Neural progenitor cell (in vitro differentiated cells): ENCODE measurements around the gene PXDN. TPM values are rescaled to one million over a fixed set of nuclear protein-coding genes. Genes with fewer than 3 reads are reported as not detected.

Experiments used
- DNase-seq: peaks from one replicate; pipeline ENCODE4 v3.0.0-alpha.2; 2016; ENCODE audit warnings: low spot score
- H2AFZ ChIP-seq: fragments of 200-600 bp; sonication (generic); replicated peaks from 2 replicates; pipeline ENCODE4 v1.6.1; 2016; ENCODE audit warnings: antibody characterized with exemption
- H3F3A ChIP-seq: fragments of 200-600 bp; sonication (generic); 2 replicates; pipeline ENCODE4 v1.6.1; 2016; ENCODE audit warnings: antibody characterized with exemption, low read depth
- H3K27ac ChIP-seq: fragments of 200-600 bp; sonication (generic); 2 replicates; pipeline ENCODE4 v1.5.1; 2016; ENCODE audit warnings: mild to moderate bottlenecking
- H3K27me3 ChIP-seq: fragments of 200-600 bp; sonication (generic); 2 replicates; pipeline ENCODE4 v1.6.1; 2016; ENCODE audit warnings: mild to moderate bottlenecking, moderate library complexity
- H3K36me3 ChIP-seq: fragments of 200-600 bp; sonication (generic); 2 replicates; pipeline ENCODE4 v1.5.1; 2016
- H3K4me1 ChIP-seq: fragments of 200-600 bp; sonication (generic); 2 replicates; pipeline ENCODE4 v1.6.1; 2016; ENCODE audit warnings: mixed run types
- H3K4me2 ChIP-seq: fragments of 200-600 bp; sonication (generic); 2 replicates; pipeline ENCODE4 v1.6.1; 2016
- H3K4me3 ChIP-seq: fragments of 200-600 bp; sonication (generic); 2 replicates; pipeline ENCODE4 v1.5.1; 2016
- H3K79me2 ChIP-seq: fragments of 200-600 bp; sonication (generic); 2 replicates; pipeline ENCODE4 v1.6.1; 2016; ENCODE audit warnings: low read depth
- H3K9ac ChIP-seq: fragments of 200-600 bp; sonication (generic); 2 replicates; pipeline ENCODE4 v1.6.1; 2016
- H3K9me3 ChIP-seq: fragments of 200-600 bp; sonication (generic); 2 replicates; pipeline ENCODE4 v1.5.1; 2016; ENCODE audit warnings: low read depth
- H4K20me1 ChIP-seq: fragments of 200-600 bp; sonication (generic); 2 replicates; pipeline ENCODE4 v1.6.1; 2016; ENCODE audit warnings: low read depth
- H3K27ac Mint-ChIP-seq: 3 replicates; pipeline ENCODE4 v1.8.0; 2021; ENCODE audit warnings: mixed read lengths
- H3K27me3 Mint-ChIP-seq: 2 replicates; pipeline ENCODE4 v1.8.0; 2022; ENCODE audit warnings: low read depth, mild to moderate bottlenecking, inconsistent platforms, moderate library complexity, mixed read lengths; ENCODE audit not compliant: insufficient read depth
- H3K36me3 Mint-ChIP-seq: 3 replicates; pipeline ENCODE4 v1.8.0; 2021; ENCODE audit warnings: mixed read lengths
- H3K4me1 Mint-ChIP-seq: 3 replicates; pipeline ENCODE4 v1.8.0; 2021; ENCODE audit warnings: mixed read lengths
- H3K4me3 Mint-ChIP-seq: 3 replicates; pipeline ENCODE4 v1.8.0; 2021; ENCODE audit warnings: mild to moderate bottlenecking, moderate library complexity, mixed read lengths
- H3K9me3 Mint-ChIP-seq: 3 replicates; pipeline ENCODE4 v1.8.0; 2020; ENCODE audit warnings: mixed read lengths
- EZH2 ChIP-seq: fragments of 200-600 bp; sonication (generic); IDR thresholded peaks from 2 replicates; pipeline ENCODE4 v1.6.1; 2017; ENCODE audit warnings: antibody characterized with exemption, mild to moderate bottlenecking, moderate library complexity
- EZH2phosphoT487 ChIP-seq: fragments of 200-600 bp; sonication (generic); IDR thresholded peaks from 2 replicates; pipeline ENCODE4 v1.6.1; 2017; ENCODE audit warnings: antibody characterized with exemption
- total RNA-seq: library from RNA; depleted of rRNA; stranded (reverse); fragments of >200 nt; gene quantifications from 2 replicates; pipeline ENCODE4 v1.2.3, GENCODE V29; 2015; ENCODE audit warnings: low replicate concordance
- TF ChIP-seq, protein P1 (sequence below): fragments of 200-600 bp; sonication (generic); IDR thresholded peaks from 2 replicates; pipeline ENCODE4 v1.5.1; 2017; ENCODE audit warnings: antibody characterized with exemption, mild to moderate bottlenecking

The PXDN gene
- total RNA-seq, 1 donor from 2014 or later, result 118 TPM

DNA sequence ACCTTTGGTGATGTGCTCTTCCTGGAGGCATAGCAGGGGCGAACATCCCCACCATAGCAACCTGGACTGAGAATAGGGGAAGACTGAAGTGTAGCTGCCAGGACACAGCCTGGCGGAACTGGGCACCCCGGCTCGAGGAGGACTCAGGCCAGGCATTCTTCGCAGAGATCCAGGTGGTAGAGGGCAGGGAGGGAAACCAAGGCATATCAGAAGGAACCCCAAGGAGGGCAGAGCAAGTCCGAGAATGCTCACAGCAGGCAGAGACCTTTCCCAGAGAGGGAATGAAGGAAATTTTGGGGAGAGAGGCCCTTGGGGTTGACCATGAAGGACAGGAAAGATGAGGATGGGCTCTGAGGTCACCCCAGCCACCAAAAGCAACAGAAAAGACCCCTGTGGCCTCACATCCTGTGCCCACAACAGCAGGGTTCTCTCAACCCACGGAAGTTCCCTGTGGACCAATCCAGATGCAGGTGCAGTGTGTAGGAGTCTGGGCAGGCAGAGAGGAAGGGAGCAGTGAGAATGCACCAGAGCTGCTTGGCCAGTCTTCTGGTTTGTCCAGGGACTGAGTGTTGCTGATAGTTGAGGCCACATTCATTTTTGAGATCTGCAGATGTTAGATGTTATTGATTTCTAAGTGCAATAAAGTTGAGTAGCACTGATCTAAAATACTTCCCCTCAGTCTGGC is 136.9 kb downstream of the PXDN start:
- DNase-seq, result no peak
- H3K79me2 ChIP-seq, result no peaks in the 10 kb centered on the region
- no peaks in the 10 kb centered on the region for H3K9me3 ChIP-seq
- H3K4me1 Mint-ChIP-seq, result peaks cover 16% of the 10 kb centered on the region
- no peaks in the 10 kb centered on the region for H3K36me3 ChIP-seq
- H2AFZ ChIP-seq, result no peak overlapping the region
- no peaks in the 10 kb centered on the region for H3K27me3 ChIP-seq
- no peak overlapping the region for H3K4me3 ChIP-seq
- TF ChIP-seq, protein P1, sequence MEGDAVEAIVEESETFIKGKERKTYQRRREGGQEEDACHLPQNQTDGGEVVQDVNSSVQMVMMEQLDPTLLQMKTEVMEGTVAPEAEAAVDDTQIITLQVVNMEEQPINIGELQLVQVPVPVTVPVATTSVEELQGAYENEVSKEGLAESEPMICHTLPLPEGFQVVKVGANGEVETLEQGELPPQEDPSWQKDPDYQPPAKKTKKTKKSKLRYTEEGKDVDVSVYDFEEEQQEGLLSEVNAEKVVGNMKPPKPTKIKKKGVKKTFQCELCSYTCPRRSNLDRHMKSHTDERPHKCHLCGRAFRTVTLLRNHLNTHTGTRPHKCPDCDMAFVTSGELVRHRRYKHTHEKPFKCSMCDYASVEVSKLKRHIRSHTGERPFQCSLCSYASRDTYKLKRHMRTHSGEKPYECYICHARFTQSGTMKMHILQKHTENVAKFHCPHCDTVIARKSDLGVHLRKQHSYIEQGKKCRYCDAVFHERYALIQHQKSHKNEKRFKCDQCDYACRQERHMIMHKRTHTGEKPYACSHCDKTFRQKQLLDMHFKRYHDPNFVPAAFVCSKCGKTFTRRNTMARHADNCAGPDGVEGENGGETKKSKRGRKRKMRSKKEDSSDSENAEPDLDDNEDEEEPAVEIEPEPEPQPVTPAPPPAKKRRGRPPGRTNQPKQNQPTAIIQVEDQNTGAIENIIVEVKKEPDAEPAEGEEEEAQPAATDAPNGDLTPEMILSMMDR, result no peak
- TF ChIP-seq EZH2 (no peak), EZH2phosphoT487 (no peak)
- H3K4me1 ChIP-seq, result peaks cover 7% of the 10 kb centered on the region
- peaks cover 2% of the 10 kb centered on the region for H3K27me3 Mint-ChIP-seq
- H4K20me1 ChIP-seq, result no peaks in the 10 kb centered on the region
- H3K4me2 ChIP-seq, result no peak overlapping the region
- H3K27ac Mint-ChIP-seq, result no peak overlapping the region
- peaks cover under 1% of the 10 kb centered on the region for H3K36me3 Mint-ChIP-seq
- no peak overlapping the region for H3K4me3 Mint-ChIP-seq
- peaks cover under 1% of the 10 kb centered on the region for H3K9me3 Mint-ChIP-seq
- no peak overlapping the region for H3K27ac ChIP-seq
- no peak overlapping the region for H3K9ac ChIP-seq
- H3F3A ChIP-seq, result peaks cover 5% of the 10 kb centered on the region

GRCh38 chr2:1606421-1607235 is 137.7 kb downstream of the PXDN start:
- H3K9ac ChIP-seq, result no peak overlapping the region
- peaks cover 23% of the 10 kb centered on the region for H3K4me1 Mint-ChIP-seq
- no peak overlapping the region for H3K27ac ChIP-seq
- no peak overlapping the region for H2AFZ ChIP-seq
- H3K36me3 ChIP-seq, result no peaks in the 10 kb centered on the region
- H3F3A ChIP-seq, result peaks cover 5% of the 10 kb centered on the region
- H3K27ac Mint-ChIP-seq, result no peak overlapping the region
- peaks cover 2% of the 10 kb centered on the region for H3K27me3 Mint-ChIP-seq
- H3K4me3 Mint-ChIP-seq, result no peak overlapping the region
- no peaks in the 10 kb centered on the region for H3K27me3 ChIP-seq
- H4K20me1 ChIP-seq, result no peaks in the 10 kb centered on the region
- no peaks in the 10 kb centered on the region for H3K9me3 ChIP-seq
- DNase-seq, result no peak
- TF ChIP-seq EZH2phosphoT487 (no peak), EZH2 (no peak)
- TF ChIP-seq, protein P1, result no peak
- H3K4me2 ChIP-seq, result no peak overlapping the region
- no peaks in the 10 kb centered on the region for H3K79me2 ChIP-seq
- no peaks in the 10 kb centered on the region for H3K36me3 Mint-ChIP-seq
- peaks cover 7% of the 10 kb centered on the region for H3K4me1 ChIP-seq
- H3K4me3 ChIP-seq, result no peak overlapping the region
- H3K9me3 Mint-ChIP-seq, result no peaks in the 10 kb centered on the region

- Histone ChIP-seq H3K9ac (no peak overlapping the region), H3K4me1 (peaks cover 7% of the 10 kb centered on the region), H3K4me3 (no peak overlapping the region), H3K27ac (no peak overlapping the region), H3K4me2 (no peak overlapping the region), H3F3A (peaks cover 5% of the 10 kb centered on the region), H4K20me1 (no peaks in the 10 kb centered on the region), H2AFZ (no peak overlapping the region), H3K79me2 (no peaks in the 10 kb centered on the region), H3K27me3 (no peaks in the 10 kb centered on the region), H3K9me3 (no peaks in the 10 kb centered on the region), H3K36me3 (no peaks in the 10 kb centered on the region)
- H3K27ac Mint-ChIP-seq, result no peak overlapping the region
- TF ChIP-seq EZH2phosphoT487, result no peak
- no peak for TF ChIP-seq EZH2
- TF ChIP-seq, protein P1, result no peak
- H3K4me1 Mint-ChIP-seq, result peaks cover 26% of the 10 kb centered on the region
- H3K9me3 Mint-ChIP-seq, result no peaks in the 10 kb centered on the region
- peaks cover 2% of the 10 kb centered on the region for H3K27me3 Mint-ChIP-seq
- no peak overlapping the region for H3K4me3 Mint-ChIP-seq
- H3K36me3 Mint-ChIP-seq, result no peaks in the 10 kb centered on the region
- DNase-seq, result no peak
Measured at GRCh38 chr2:1606046-1606400, 138.3 kb downstream of the PXDN start.
